Effector memory CD4-positive, alpha-beta T cell (primary cell): ENCODE measurements around the gene ACIN1.

Experiments
- DNase-seq, 3 donors: peaks; one replicate each; pipeline ENCODE4 v3.0.0-alpha.2; 2020
- H3K27ac ChIP-seq: 2 replicates; pipeline ENCODE4 v1.7.0; 2013; ENCODE audit warnings: mild to moderate bottlenecking, low read length, moderate library complexity; ENCODE audit not compliant: insufficient read depth, poor library complexity, severe bottlenecking
- H3K27me3 ChIP-seq: replicated peaks from 2 replicates; pipeline ENCODE4 v1.7.0; 2013; ENCODE audit warnings: mild to moderate bottlenecking, low read length; ENCODE audit not compliant: insufficient read depth, control insufficient read depth, poor library complexity, severe bottlenecking
- H3K36me3 ChIP-seq: 2 replicates; pipeline ENCODE4 v1.7.0; 2013; ENCODE audit warnings: mild to moderate bottlenecking, low read length, moderate library complexity; ENCODE audit not compliant: control insufficient read depth, insufficient read depth
- H3K4me1 ChIP-seq: 2 replicates; pipeline ENCODE4 v1.7.0; 2013; ENCODE audit warnings: low read length, mild to moderate bottlenecking; ENCODE audit not compliant: control insufficient read depth, insufficient read depth, poor library complexity, severe bottlenecking
- H3K4me3 ChIP-seq: 2 replicates; pipeline ENCODE4 v1.7.0; 2013; ENCODE audit warnings: low read length, low read depth, mild to moderate bottlenecking; ENCODE audit not compliant: insufficient read depth, poor library complexity, severe bottlenecking
- H3K9me3 ChIP-seq: 2 replicates; pipeline ENCODE4 v1.7.0; 2013; ENCODE audit warnings: mild to moderate bottlenecking, low read length, moderate library complexity; ENCODE audit not compliant: control insufficient read depth

Gene ACIN1

GRCh38 chr14:23136566-23137133 lies 41.7 kb upstream of the ACIN1 start:
- H3K27ac ChIP-seq = no peak overlapping the region
- no peaks in the 10 kb centered on the region for H3K27me3 ChIP-seq
- H3K36me3 ChIP-seq = no peaks in the 10 kb centered on the region
- DNase-seq = no peak
- H3K4me3 ChIP-seq = no peak overlapping the region
- H3K9me3 ChIP-seq = no peaks in the 10 kb centered on the region
- no peaks in the 10 kb centered on the region for H3K4me1 ChIP-seq

- no peak overlapping the region for H3K27ac ChIP-seq
- H3K36me3 ChIP-seq = no peaks in the 10 kb centered on the region
- H3K4me1 ChIP-seq = no peaks in the 10 kb centered on the region
- no peak for DNase-seq
- no peaks in the 10 kb centered on the region for H3K27me3 ChIP-seq
- H3K4me3 ChIP-seq = no peak overlapping the region
- no peaks in the 10 kb centered on the region for H3K9me3 ChIP-seq
Measured at GRCh38 chr14:23132970-23133369, 38.0 kb upstream of the ACIN1 start.

GRCh38 chr14:23131482-23131881 lies 36.5 kb upstream of the ACIN1 start:
- no peak for DNase-seq
- Histone ChIP-seq H3K27ac (no peak overlapping the region), H3K4me3 (no peak overlapping the region), H3K27me3 (no peaks in the 10 kb centered on the region), H3K36me3 (no peaks in the 10 kb centered on the region), H3K9me3 (no peaks in the 10 kb centered on the region), H3K4me1 (no peaks in the 10 kb centered on the region)

GRCh38 chr14:23130871-23131270 lies 35.9 kb upstream of the ACIN1 start:
- Histone ChIP-seq H3K4me1 (no peaks in the 10 kb centered on the region), H3K36me3 (no peaks in the 10 kb centered on the region), H3K9me3 (no peaks in the 10 kb centered on the region), H3K27me3 (no peaks in the 10 kb centered on the region), H3K4me3 (no peak overlapping the region), H3K27ac (no peak overlapping the region)
- DNase-seq = no peak

- Histone ChIP-seq H3K9me3 (no peaks in the 10 kb centered on the region), H3K4me1 (no peaks in the 10 kb centered on the region), H3K27ac (no peak overlapping the region), H3K36me3 (no peaks in the 10 kb centered on the region), H3K4me3 (no peak overlapping the region), H3K27me3 (no peaks in the 10 kb centered on the region)
- DNase-seq = no peak
Measured at GRCh38 chr14:23129759-23130316, 34.9 kb upstream of the ACIN1 start.

GRCh38 chr14:23128969-23129758 lies 34.2 kb upstream of the ACIN1 start:
- Histone ChIP-seq H3K4me3 (no peak overlapping the region), H3K27me3 (no peaks in the 10 kb centered on the region), H3K4me1 (no peaks in the 10 kb centered on the region), H3K9me3 (no peaks in the 10 kb centered on the region), H3K27ac (no peak overlapping the region), H3K36me3 (no peaks in the 10 kb centered on the region)
- no peak for DNase-seq

GRCh38 chr14:23127861-23128260 lies 32.9 kb upstream of the ACIN1 start:
- no peaks in the 10 kb centered on the region for H3K36me3 ChIP-seq
- H3K27me3 ChIP-seq = no peaks in the 10 kb centered on the region
- no peak for DNase-seq
- H3K4me3 ChIP-seq = no peak overlapping the region
- no peak overlapping the region for H3K27ac ChIP-seq
- no peaks in the 10 kb centered on the region for H3K4me1 ChIP-seq
- H3K9me3 ChIP-seq = no peaks in the 10 kb centered on the region

GRCh38 chr14:23126548-23127278 lies 31.8 kb upstream of the ACIN1 start:
- H3K27me3 ChIP-seq = no peaks in the 10 kb centered on the region
- no peaks in the 10 kb centered on the region for H3K36me3 ChIP-seq
- no peak overlapping the region for H3K4me3 ChIP-seq
- H3K27ac ChIP-seq = no peak overlapping the region
- DNase-seq = no peak
- no peaks in the 10 kb centered on the region for H3K4me1 ChIP-seq
- H3K9me3 ChIP-seq = no peaks in the 10 kb centered on the region

GRCh38 chr14:23125933-23126524 lies 31.1 kb upstream of the ACIN1 start:
- Histone ChIP-seq H3K4me1 (peaks cover 6% of the 10 kb centered on the region), H3K36me3 (no peaks in the 10 kb centered on the region), H3K27me3 (no peaks in the 10 kb centered on the region), H3K4me3 (no peak overlapping the region), H3K9me3 (no peaks in the 10 kb centered on the region), H3K27ac (no peak overlapping the region)
- no peak for DNase-seq
